H1 (cell line): Measurements from ENCODE around the gene EYA2. TPM values are rescaled to one million over a fixed set of nuclear protein-coding genes. Genes with fewer than 3 reads are reported as not detected.

ENCODE experiments used
- CTCF ChIA-PET: fragments of 300-600 bp; sonication (Branson Sonifier 250); formaldehyde crosslinking; loops from one replicate; lab custom pipeline; 2021; ENCODE audit not compliant: partially characterized antibody; lab: Charles Lee
- POLR2A ChIA-PET: fragments of 300-600 bp; sonication (Branson Sonifier 250); formaldehyde crosslinking; loops from one replicate; lab custom pipeline; 2021; ENCODE audit warnings: inconsistent platforms; ENCODE audit not compliant: partially characterized antibody; lab: Charles Lee
- DNase-seq, 2 experiments: peaks; one replicate each; pipeline versions ENCODE4 v3.0.0 to v3.0.0-alpha.2; 2010 to 2022; ENCODE audit warnings: low spot score in 2 of 2, low read depth in 1 of 2, mixed read lengths in 1 of 2
- FAIRE-seq: peaks from 2 replicates; lab custom pipeline; 2011; peaks lifted over from hg19 to GRCh38; lab: Jason Lieb, UNC
- H2AFZ ChIP-seq: 2 replicates; pipeline ENCODE4 v1.8.1; 2012; ENCODE audit warnings: low read length, inconsistent platforms
- H2AK5ac ChIP-seq: 2 replicates; pipeline ENCODE4 v1.6.1; 2013; ENCODE audit warnings: low read depth, low read length
- H2BK120ac ChIP-seq: replicated peaks from 2 replicates; pipeline ENCODE3; 2013; ENCODE audit warnings: low read depth, low read length, inconsistent platforms
- H2BK12ac ChIP-seq: 2 replicates; pipeline ENCODE4 v1.6.1; 2013; ENCODE audit warnings: low read depth, low read length
- H2BK15ac ChIP-seq: 2 replicates; pipeline ENCODE4 v1.6.1; 2013; ENCODE audit warnings: low read length
- H2BK20ac ChIP-seq: 2 replicates; pipeline ENCODE4 v1.6.1; 2013; ENCODE audit warnings: low read length
- H2BK5ac ChIP-seq: 2 replicates; pipeline ENCODE4 v1.6.1; 2013; ENCODE audit warnings: low read depth, low read length
- H3K14ac ChIP-seq: 2 replicates; pipeline ENCODE4 v1.6.1; 2013; ENCODE audit warnings: inconsistent platforms; ENCODE audit not compliant: insufficient read length
- H3K18ac ChIP-seq: 2 replicates; pipeline ENCODE4 v1.6.1; 2013; ENCODE audit warnings: low read length; ENCODE audit errors: extremely low read depth
- H3K23ac ChIP-seq: 2 replicates; pipeline ENCODE4 v1.6.1; 2013; ENCODE audit warnings: inconsistent platforms; ENCODE audit not compliant: insufficient read length
- H3K23me2 ChIP-seq: 2 replicates; pipeline ENCODE4 v1.6.1; 2013; ENCODE audit warnings: low read depth, low read length
- H3K27ac ChIP-seq: 2 replicates; pipeline ENCODE4 v1.6.1; 2011; ENCODE audit warnings: low read depth, low read length, inconsistent platforms
- H3K27me3 ChIP-seq, 4 experiments: replicated peaks in 1 of 4; 1 replicate in 1 of 4; 2 replicates in 3 of 4; pipeline versions ENCODE4 v1.6.1 to v1.8.1; 2011 to 2013; ENCODE audit warnings: low read length in 3 of 4, mild to moderate bottlenecking in 3 of 4, inconsistent platforms in 2 of 4, mixed read lengths in 2 of 4, moderate library complexity in 1 of 4; ENCODE audit not compliant: control insufficient read depth in 3 of 4, insufficient read depth in 3 of 4; ENCODE audit errors: extremely low read depth in 1 of 4
- H3K36me3 ChIP-seq, 4 experiments: 2 replicates each; pipeline versions ENCODE4 v1.6.1 to v1.8.1; 2011 to 2013; ENCODE audit warnings: mild to moderate bottlenecking in 4 of 4, low read length in 3 of 4, moderate library complexity in 2 of 4, control low read depth in 1 of 4, inconsistent platforms in 1 of 4; ENCODE audit not compliant: insufficient read depth in 4 of 4, control insufficient read depth in 2 of 4
- H3K4ac ChIP-seq: replicated peaks from 2 replicates; pipeline ENCODE3; 2013; ENCODE audit warnings: low read length, low read depth, mixed read lengths, inconsistent platforms; ENCODE audit not compliant: insufficient read length
- H3K4me1 ChIP-seq, 4 experiments: replicated peaks in 1 of 4; 1 replicate in 1 of 4; 2 replicates in 3 of 4; pipeline versions ENCODE4 v1.6.1 to v1.8.1; 2011 to 2013; ENCODE audit warnings: low read length in 3 of 4, inconsistent platforms in 2 of 4, mixed read lengths in 1 of 4; ENCODE audit not compliant: insufficient read depth in 4 of 4, control insufficient read depth in 3 of 4
- H3K4me2 ChIP-seq, 2 experiments: 2 replicates each; pipeline versions ENCODE4 v1.6.1 to v1.8.1; 2011 to 2013; ENCODE audit warnings: low read depth in 2 of 2, low read length in 2 of 2, control low read depth in 1 of 2, inconsistent platforms in 1 of 2, mild to moderate bottlenecking in 1 of 2; ENCODE audit not compliant: insufficient read depth in 1 of 2
- H3K4me3 ChIP-seq, 4 experiments: fragments of 200-600, 300-600 bp in 1 of 4; sonication (generic), shearing (Covaris generic), sonication (Bioruptor Twin) in 1 of 4; 2 replicates each; pipeline versions ENCODE4 v1.5.1 to v1.8.1; 2011 to 2016; ENCODE audit warnings: low read length in 4 of 4, low read depth in 3 of 4, control low read depth in 2 of 4, inconsistent platforms in 2 of 4, mild to moderate bottlenecking in 2 of 4, mixed read lengths in 1 of 4, moderate library complexity in 1 of 4; ENCODE audit not compliant: insufficient read depth in 2 of 4; ENCODE audit errors: extremely low read depth in 1 of 4
- H3K56ac ChIP-seq: replicated peaks from 2 replicates; pipeline ENCODE3; 2013; ENCODE audit warnings: low read depth, mild to moderate bottlenecking, mixed read lengths, low read length, inconsistent platforms; ENCODE audit not compliant: insufficient read length
- H3K79me1 ChIP-seq: 2 replicates; pipeline ENCODE4 v1.6.1; 2013; ENCODE audit warnings: low read depth, low read length, control low read depth
- H3K79me2 ChIP-seq, 2 experiments: 2 replicates each; pipeline versions ENCODE4 v1.6.1 to v1.8.1; 2012 to 2013; ENCODE audit warnings: low read length in 2 of 2, mild to moderate bottlenecking in 2 of 2, inconsistent platforms in 1 of 2; ENCODE audit not compliant: insufficient read depth in 2 of 2, control insufficient read depth in 1 of 2
- H3K9ac ChIP-seq, 4 experiments: replicated peaks in 1 of 4; 1 replicate in 1 of 4; 2 replicates in 3 of 4; pipeline versions ENCODE4 v1.6.1 to v1.8.1; 2011 to 2013; ENCODE audit warnings: low read depth in 3 of 4, low read length in 3 of 4, control low read depth in 2 of 4, mild to moderate bottlenecking in 2 of 4, moderate library complexity in 2 of 4, inconsistent platforms in 1 of 4; ENCODE audit errors: extremely low read depth in 1 of 4
- H3K9me3 ChIP-seq, 2 experiments: 2 replicates each; pipeline versions ENCODE4 v1.6.1 to v1.8.1; 2012 to 2013; ENCODE audit warnings: mild to moderate bottlenecking in 2 of 2, moderate library complexity in 2 of 2, control low read depth in 1 of 2, inconsistent platforms in 1 of 2, low read depth in 1 of 2, low read length in 1 of 2, mixed read lengths in 1 of 2; ENCODE audit not compliant: insufficient read depth in 2 of 2
- H4K20me1 ChIP-seq, 2 experiments: replicated peaks in 1 of 2; 2 replicates each; pipeline versions ENCODE3 to v1.8.1; 2011 to 2013; ENCODE audit warnings: inconsistent platforms in 2 of 2, low read length in 2 of 2, mild to moderate bottlenecking in 1 of 2; ENCODE audit not compliant: insufficient read depth in 2 of 2, control insufficient read depth in 1 of 2
- H4K5ac ChIP-seq: 2 replicates; pipeline ENCODE4 v1.6.1; 2013; ENCODE audit warnings: low read length, low read depth, mixed read lengths, inconsistent platforms; ENCODE audit not compliant: insufficient read length
- H4K8ac ChIP-seq: 2 replicates; pipeline ENCODE4 v1.8.0; 2013; ENCODE audit warnings: mild to moderate bottlenecking, moderate library complexity, low read length, inconsistent platforms; ENCODE audit not compliant: insufficient read depth; ENCODE audit errors: extremely low read depth
- H4K91ac ChIP-seq: replicated peaks from 2 replicates; pipeline ENCODE3; 2013; ENCODE audit warnings: low read length, mixed read lengths, inconsistent platforms; ENCODE audit not compliant: insufficient read length
- ATF2 ChIP-seq: IDR thresholded peaks from 2 replicates; pipeline ENCODE4 v1.6.1; 2012; ENCODE audit warnings: low read length, inconsistent platforms
- ATF3 ChIP-seq: IDR thresholded peaks from 2 replicates; pipeline ENCODE4 v1.6.1; 2011; ENCODE audit warnings: low read depth, mild to moderate bottlenecking, low read length; ENCODE audit not compliant: insufficient read depth
- BCL11A ChIP-seq, 2 experiments: IDR thresholded peaks; one replicate each; pipeline ENCODE4 v1.6.1; 2011; ENCODE audit warnings: low read depth in 2 of 2, low read length in 2 of 2, mild to moderate bottlenecking in 2 of 2
- CHD1 ChIP-seq: IDR thresholded peaks from 2 replicates; pipeline ENCODE4 v1.6.1; 2012; ENCODE audit warnings: low read depth, low read length, improper control_type of control experiment
- POU5F1 ChIP-seq: IDR thresholded peaks from 2 replicates; pipeline ENCODE4 v1.6.1; 2011; ENCODE audit warnings: low read depth, mild to moderate bottlenecking, low read length, moderate library complexity
- RBBP5 ChIP-seq: IDR thresholded peaks from 2 replicates; pipeline ENCODE4 v1.7.1; 2012; ENCODE audit warnings: low read depth, mild to moderate bottlenecking, inconsistent platforms, low read length, moderate library complexity, borderline replicate concordance
- SIX5 ChIP-seq: IDR thresholded peaks from 2 replicates; pipeline ENCODE4 v1.6.1; 2011; ENCODE audit warnings: mild to moderate bottlenecking, low read depth, low read length
- TAF1 ChIP-seq: IDR thresholded peaks from 2 replicates; pipeline ENCODE4 v1.6.1; 2011; ENCODE audit warnings: mild to moderate bottlenecking, low read depth, low read length
- TBP ChIP-seq: IDR thresholded peaks from 2 replicates; pipeline ENCODE4 v1.6.1; 2011; ENCODE audit warnings: low read depth, low read length, improper control_type of control experiment
- TEAD4 ChIP-seq: IDR thresholded peaks from 2 replicates; pipeline ENCODE4 v1.6.1; 2012; ENCODE audit warnings: low read depth, low read length, inconsistent platforms, mixed read lengths
- YY1 ChIP-seq: IDR thresholded peaks from 2 replicates; pipeline ENCODE4 v1.6.1; 2011; ENCODE audit warnings: low read depth, mild to moderate bottlenecking, low read length
- WGBS, 2 experiments: shearing (Covaris generic) in 1 of 2; methylation state at CpG; one replicate each; pipeline versions ENCODE4 v1.1.6 to v1.1.7; 2013 to 2015; ENCODE audit warnings: low lambda C conversion rate in 2 of 2, mixed read lengths in 2 of 2, inconsistent platforms in 1 of 2, low coverage in 1 of 2, missing lambda C conversion rate in 1 of 2; ENCODE audit not compliant: insufficient replicate concordance in 2 of 2, insufficient coverage in 1 of 2, insufficient read length in 1 of 2; ENCODE audit errors: extremely low coverage in 1 of 2, missing lambda C conversion rate in 1 of 2; 5-methylcytosine and 5-hydroxymethylcytosine counted together
- polyA plus RNA-seq, 7 experiments: library from polyadenylated mRNA; depleted of rRNA in 3 of 7; stranded (reverse) in 5 of 7; unstranded in 2 of 7; fragments of >200 nt in 5 of 7; fragments of 200-250 nt in 2 of 7; gene quantifications; 1 replicate in 5 of 7; 2 replicates in 1 of 7; 4 replicates in 1 of 7; pipeline versions ENCODE4 v1.2.1 to v1.2.3, GENCODE V29; 2011 to 2013; ENCODE audit warnings: missing spikeins in 2 of 7, mixed read lengths in 2 of 7
- total RNA-seq: library from RNA; stranded (reverse); fragmentation: NEBNext Ultra II Directional; extraction: Animal tissue kit (Norgen Biotek cat#: 25700); gene quantifications from 2 replicates; pipeline ENCODE4 v1.2.1, GENCODE V29; 2021

Gene EYA2
- total and polyA plus RNA-seq, 2 of the 8 experiments (the other 6 are each of a cell fraction or from before 2014, with no cell fraction given): 1.6 to 1.7 TPM

GRCh38 chr20:47106786-47107185 lies 212.1 kb downstream of the EYA2 start:
- H2BK120ac ChIP-seq: no peak overlapping the region
- WGBS, 2 experiments: 75% methylated on average over 7 of the region's 7 CpGs; no CpG with 5 or more reads in 1 of the 2 experiments
- no peak for DNase-seq
- H2AFZ ChIP-seq: no peak overlapping the region
- ChIA-PET POLR2A (no interaction called here), CTCF (interaction anchor here (1.0 to 1.6 kb wide), 2 partner anchors 90 to 353 kb away, joined by 3 read pairs; no protein-coding TSS in a partner anchor)
- no peak overlapping the region for H3K9ac ChIP-seq
- no peak overlapping the region for H2BK20ac ChIP-seq
- H3K9me3 ChIP-seq: peaks cover 2 to 3% of the 10 kb centered on the region in 2 experiments; a peak in 2 of 4 replicates
- H3K79me2 ChIP-seq: no peaks in the 10 kb centered on the region
- no peak overlapping the region for H4K8ac ChIP-seq
- no peak overlapping the region for H3K23ac ChIP-seq
- H2AK5ac ChIP-seq: no peak overlapping the region
- no peaks in the 10 kb centered on the region for H3K4me1 ChIP-seq
- H3K27me3 ChIP-seq: no peaks in the 10 kb centered on the region
- no peak overlapping the region for H2BK5ac ChIP-seq
- H3K4ac ChIP-seq: no peak overlapping the region
- H4K5ac ChIP-seq: no peak overlapping the region
- H3K18ac ChIP-seq: no peak overlapping the region
- H2BK15ac ChIP-seq: no peak overlapping the region
- no peak for FAIRE-seq
- no peak overlapping the region for H3K4me3 ChIP-seq
- H3K23me2 ChIP-seq: no peaks in the 10 kb centered on the region
- H3K79me1 ChIP-seq: no peaks in the 10 kb centered on the region
- H2BK12ac ChIP-seq: no peak overlapping the region
- H4K20me1 ChIP-seq: no peaks in the 10 kb centered on the region
- H3K4me2 ChIP-seq: no peak overlapping the region
- H3K27ac ChIP-seq: no peak overlapping the region; the same call in 1 of the 2 replicates
- H4K91ac ChIP-seq: no peak overlapping the region
- no peak overlapping the region for H3K14ac ChIP-seq
- no peak overlapping the region for H3K56ac ChIP-seq
- no peaks in the 10 kb centered on the region for H3K36me3 ChIP-seq
- TF ChIP-seq TBP (no peak), CHD1 (no peak), TEAD4 (no peak), ATF2 (no peak), YY1 (no peak), BCL11A (IDR thresholded peaks at IDR 0.05; ENCODE audit: low read depth in 2 of 2, low read length in 2 of 2) (no peak), TAF1 (no peak), RBBP5 (no peak), ATF3 (no peak), POU5F1 (no peak), SIX5 (no peak)
